Cardiac muscle cell (in vitro differentiated cells and primary cell): Measurements from ENCODE around the gene DHX9. TPM values are rescaled to one million over a fixed set of nuclear protein-coding genes. Genes with fewer than 3 reads are reported as not detected.

Source experiments
- DNase-seq, 2 donors: peaks; one replicate each; pipeline versions ENCODE4 v3.0.0 to v3.0.0-alpha.2; 2010 to 2017; ENCODE audit warnings: low read depth in 1 of 2, low spot score in 1 of 2
- H3K27ac ChIP-seq: fragments of 200-600 bp; sonication (generic); 2 replicates; pipeline ENCODE4 v1.5.1; 2016
- H3K27me3 ChIP-seq: fragments of 200-600 bp; sonication (generic); 2 replicates; pipeline ENCODE4 v1.6.0; 2016; ENCODE audit warnings: control low read depth
- H3K36me3 ChIP-seq: fragments of 200-600 bp; sonication (generic); 2 replicates; pipeline ENCODE4 v1.5.1; 2016; ENCODE audit warnings: control low read depth
- H3K4me1 ChIP-seq: fragments of 200-600 bp; sonication (generic); 2 replicates; pipeline ENCODE4 v1.8.1; 2017; ENCODE audit warnings: low read depth, mild to moderate bottlenecking, mixed run types
- H3K4me3 ChIP-seq: fragments of 200-600 bp; sonication (generic); 2 replicates; pipeline ENCODE4 v1.5.1; 2016; ENCODE audit warnings: mild to moderate bottlenecking
- H3K9me3 ChIP-seq: fragments of 200-600 bp; sonication (generic); 2 replicates; pipeline ENCODE4 v1.5.1; 2017; ENCODE audit warnings: low read depth, mild to moderate bottlenecking, control low read depth
- CTCF ChIP-seq: IDR thresholded peaks from 2 replicates; pipeline ENCODE4 v1.5.1; 2012; ENCODE audit warnings: low read depth, mild to moderate bottlenecking, low read length
- polyA plus RNA-seq: library from polyadenylated mRNA; unstranded; fragments of >200 nt; fragmentation: Nextera tagmentation; extraction: Ambion mirVana; gene quantifications from 2 replicates; pipeline ENCODE4 v1.2.1, GENCODE V29; 2016
- total RNA-seq: library from RNA; depleted of rRNA; stranded (reverse); fragments of >200 nt; gene quantifications from 2 replicates; pipeline ENCODE4 v1.2.3, GENCODE V29; 2016

DHX9 gene
- total and polyA plus RNA-seq, 2 experiments from 2014 or later: 123 to 168 TPM

- no peak for TF ChIP-seq CTCF
- DNase-seq: no peak
- H3K27ac ChIP-seq: no peak overlapping the region
- H3K9me3 ChIP-seq: no peaks in the 10 kb centered on the region
- peaks cover 98% of the 10 kb centered on the region for H3K36me3 ChIP-seq
- no peak overlapping the region for H3K4me3 ChIP-seq
- H3K4me1 ChIP-seq: no peaks in the 10 kb centered on the region
- no peaks in the 10 kb centered on the region for H3K27me3 ChIP-seq
These were observed 38.7 kb downstream of the DHX9 start for GRCh38 chr1:182877842-182878241.

- TF ChIP-seq CTCF: no peak
- H3K9me3 ChIP-seq: no peaks in the 10 kb centered on the region
- peaks cover 81% of the 10 kb centered on the region for H3K36me3 ChIP-seq
- no peak for DNase-seq
- no peak overlapping the region for H3K4me3 ChIP-seq
- H3K4me1 ChIP-seq: no peaks in the 10 kb centered on the region
- H3K27ac ChIP-seq: no peak overlapping the region
- no peaks in the 10 kb centered on the region for H3K27me3 ChIP-seq
These were observed 45.7 kb downstream of the DHX9 start for GRCh38 chr1:182884872-182885271.

- no peaks in the 10 kb centered on the region for H3K27me3 ChIP-seq
- H3K27ac ChIP-seq: no peak overlapping the region
- no peak for TF ChIP-seq CTCF
- DNase-seq: no peak
- peaks cover 74% of the 10 kb centered on the region for H3K36me3 ChIP-seq
- no peaks in the 10 kb centered on the region for H3K9me3 ChIP-seq
- H3K4me1 ChIP-seq: no peaks in the 10 kb centered on the region
- H3K4me3 ChIP-seq: no peak overlapping the region
These were observed 46.4 kb downstream of the DHX9 start for GRCh38 chr1:182885591-182885990.

- H3K4me3 ChIP-seq: no peak overlapping the region
- no peak for TF ChIP-seq CTCF
- peaks cover 60% of the 10 kb centered on the region for H3K36me3 ChIP-seq
- no peaks in the 10 kb centered on the region for H3K9me3 ChIP-seq
- no peak overlapping the region for H3K27ac ChIP-seq
- no peaks in the 10 kb centered on the region for H3K27me3 ChIP-seq
- H3K4me1 ChIP-seq: no peaks in the 10 kb centered on the region
- no peak for DNase-seq
These were observed 47.8 kb downstream of the DHX9 start for GRCh38 chr1:182886985-182887384.

GRCh38 chr1:182888736-182889531 is 49.8 kb downstream of the DHX9 start:
- DNase-seq: peak in 1 of 2 donors; percentile 10
- H3K9me3 ChIP-seq: no peaks in the 10 kb centered on the region
- H3K27ac ChIP-seq: peak overlapping the region; percentile 66
- peaks cover 41% of the 10 kb centered on the region for H3K36me3 ChIP-seq
- H3K4me3 ChIP-seq: no peak overlapping the region
- TF ChIP-seq CTCF: no peak
- no peaks in the 10 kb centered on the region for H3K4me1 ChIP-seq
- H3K27me3 ChIP-seq: no peaks in the 10 kb centered on the region
